NCI-H748 (cell line): ENCODE results near the gene ZBTB17.
"Not testable (repeated sequence)": the region's sequence is repeated elsewhere in the genome, so short reads cannot be mapped to it uniquely, and the experiment has no call there.

Experiments
- DNase-seq: peaks from one replicate; lab custom pipeline; 2025; ENCODE audit not compliant: unreplicated experiment; lab: John Stamatoyannopoulos, UW

The ZBTB17 gene

GRCh38 chr1:15936025-15936424 lies 39.9 kb downstream of the ZBTB17 start:
- no peak for DNase-seq

DNA sequence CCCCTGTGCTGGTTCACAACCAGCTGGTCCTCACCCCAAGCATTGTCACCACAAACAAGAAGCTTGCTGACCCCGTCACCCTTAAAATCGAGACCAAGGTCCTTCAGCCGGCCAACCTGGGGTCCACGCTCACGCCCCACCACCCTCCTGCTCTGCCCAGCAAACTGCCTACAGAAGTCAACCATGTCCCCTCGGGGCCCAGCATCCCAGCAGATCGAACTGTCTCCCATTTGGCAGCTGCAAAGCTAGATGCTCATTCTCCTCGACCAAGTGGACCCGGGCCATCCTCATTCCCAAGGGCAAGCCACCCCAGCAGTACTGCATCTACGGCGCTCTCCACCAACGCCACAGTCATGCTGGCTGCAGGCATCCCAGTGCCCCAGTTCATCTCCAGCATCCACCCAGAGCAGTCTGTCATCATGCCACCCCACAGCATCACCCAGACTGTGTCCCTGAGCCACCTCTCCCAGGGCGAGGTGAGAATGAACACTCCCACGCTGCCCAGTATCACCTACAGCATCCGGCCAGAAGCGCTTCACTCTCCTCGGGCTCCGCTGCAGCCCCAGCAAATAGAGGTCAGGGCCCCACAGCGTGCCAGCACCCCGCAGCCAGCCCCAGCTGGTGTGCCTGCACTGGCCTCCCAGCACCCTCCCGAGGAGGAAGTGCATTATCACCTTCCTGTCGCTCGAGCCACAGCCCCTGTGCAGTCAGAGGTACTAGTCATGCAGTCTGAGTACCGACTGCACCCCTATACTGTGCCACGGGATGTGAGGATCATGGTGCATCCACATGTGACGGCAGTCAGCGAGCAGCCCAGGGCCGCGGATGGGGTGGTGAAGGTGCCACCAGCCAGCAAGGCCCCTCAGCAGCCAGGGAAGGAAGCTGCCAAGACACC lies 40.6 kb downstream of the ZBTB17 start:
- DNase-seq, result no peak

DNA sequence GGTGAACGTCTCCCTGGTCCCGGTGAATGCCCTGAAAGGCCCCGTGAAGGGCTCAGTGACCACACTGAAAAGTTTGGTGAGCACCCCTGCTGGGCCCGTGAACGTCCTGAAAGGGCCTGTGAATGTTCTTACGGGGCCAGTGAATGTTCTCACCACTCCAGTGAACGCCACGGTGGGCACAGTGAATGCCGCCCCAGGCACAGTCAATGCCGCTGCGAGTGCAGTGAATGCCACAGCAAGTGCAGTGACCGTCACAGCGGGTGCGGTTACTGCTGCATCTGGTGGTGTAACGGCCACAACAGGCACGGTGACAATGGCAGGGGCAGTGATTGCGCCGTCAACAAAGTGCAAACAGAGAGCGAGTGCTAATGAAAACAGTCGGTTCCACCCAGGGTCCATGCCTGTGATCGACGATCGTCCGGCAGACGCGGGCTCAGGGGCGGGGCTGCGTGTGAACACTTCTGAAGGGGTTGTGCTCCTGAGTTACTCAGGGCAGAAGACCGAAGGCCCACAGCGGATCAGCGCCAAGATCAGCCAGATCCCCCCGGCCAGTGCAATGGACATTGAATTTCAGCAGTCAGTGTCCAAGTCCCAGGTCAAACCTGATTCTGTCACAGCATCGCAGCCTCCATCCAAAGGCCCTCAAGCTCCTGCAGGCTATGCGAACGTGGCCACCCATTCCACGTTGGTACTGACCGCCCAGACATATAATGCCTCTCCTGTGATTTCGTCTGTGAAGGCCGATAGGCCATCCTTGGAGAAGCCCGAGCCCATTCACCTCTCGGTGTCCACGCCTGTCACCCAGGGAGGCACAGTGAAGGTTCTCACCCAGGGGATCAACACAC lies 41.5 kb downstream of the ZBTB17 start:
- DNase-seq, result no peak

GRCh38 chr1:15933684-15934083 lies 42.2 kb downstream of the ZBTB17 start:
- DNase-seq, result no peak

- DNase-seq, result no peak
These were observed 43.3 kb downstream of the ZBTB17 start for GRCh38 chr1:15932612-15933011.

DNA sequence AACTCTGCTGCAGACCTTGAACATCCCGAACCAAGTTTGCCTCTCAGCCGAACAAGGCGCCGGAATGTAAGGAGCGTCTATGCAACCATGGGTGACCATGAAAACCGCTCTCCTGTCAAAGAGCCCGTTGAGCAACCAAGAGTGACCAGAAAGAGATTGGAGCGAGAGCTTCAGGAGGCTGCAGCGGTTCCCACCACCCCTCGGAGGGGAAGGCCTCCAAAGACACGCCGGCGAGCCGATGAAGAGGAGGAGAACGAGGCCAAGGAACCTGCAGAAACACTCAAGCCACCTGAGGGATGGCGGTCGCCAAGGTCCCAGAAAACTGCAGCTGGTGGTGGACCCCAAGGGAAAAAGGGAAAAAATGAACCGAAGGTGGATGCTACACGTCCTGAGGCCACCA lies 44.0 kb downstream of the ZBTB17 start:
- no peak for DNase-seq

- no peak for DNase-seq
These were observed 44.5 kb downstream of the ZBTB17 start for GRCh38 chr1:15931401-15931800.

GRCh38 chr1:15928971-15929965 lies 46.6 kb downstream of the ZBTB17 start:
- DNase-seq, result no peak

- not testable (repeated sequence) for DNase-seq
These were observed 49.5 kb downstream of the ZBTB17 start for GRCh38 chr1:15926448-15926847.

- DNase-seq, result no peak
These were observed 52.7 kb downstream of the ZBTB17 start for GRCh38 chr1:15923241-15923640.

DNA sequence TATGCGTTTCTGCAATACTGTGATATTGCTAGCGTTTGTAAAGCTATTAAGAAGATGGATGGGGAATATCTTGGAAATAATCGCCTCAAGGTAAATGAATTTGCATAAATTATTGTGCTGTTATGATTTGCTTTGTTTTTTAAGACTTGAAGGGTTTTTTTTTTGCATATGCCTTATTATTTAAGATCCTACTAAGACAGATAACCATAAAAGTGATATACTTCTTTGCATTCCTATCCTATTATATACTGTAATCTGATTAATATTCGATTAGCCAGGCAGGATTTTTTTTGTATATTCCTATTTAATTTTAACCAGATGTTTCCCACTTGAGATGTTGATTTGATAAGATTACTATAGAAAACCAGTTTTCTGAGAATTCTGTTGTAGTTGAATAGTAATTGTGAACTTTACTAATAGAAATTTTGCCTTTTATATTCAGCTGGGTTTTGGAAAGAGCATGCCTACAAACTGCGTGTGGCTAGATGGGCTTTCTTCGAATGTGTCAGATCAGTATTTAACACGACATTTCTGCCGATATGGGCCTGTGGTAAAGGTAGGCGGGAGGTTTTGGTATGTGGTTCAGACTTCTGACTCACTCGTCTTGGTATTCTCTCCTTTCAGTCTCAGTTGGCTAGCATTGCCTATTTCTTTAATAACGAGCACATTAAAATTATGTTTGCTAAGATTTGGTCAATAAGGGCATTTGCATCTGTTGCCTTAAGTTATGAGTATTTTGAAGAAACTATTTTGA lies 56.8 kb downstream of the ZBTB17 start:
- no peak for DNase-seq

DNA sequence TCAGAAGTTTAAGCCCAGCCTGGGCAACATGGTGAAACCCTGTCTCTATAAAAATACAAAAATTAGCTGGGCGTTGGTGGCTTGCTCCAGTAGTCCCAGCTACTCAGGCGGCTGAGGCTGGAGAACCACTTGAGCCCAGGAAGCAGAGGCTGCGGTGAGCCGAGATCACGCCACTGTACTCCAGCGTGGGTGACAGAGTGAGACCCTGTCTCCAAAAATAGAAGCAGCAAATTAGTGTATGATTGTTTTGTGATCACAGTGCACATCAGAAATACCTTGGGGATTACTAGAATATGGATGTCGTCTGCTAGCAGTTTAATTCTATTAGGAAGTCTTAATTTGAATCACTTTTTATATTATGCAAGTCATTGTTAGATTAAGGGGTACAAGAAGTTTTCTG lies 59.0 kb downstream of the ZBTB17 start:
- no peak for DNase-seq

- no peak for DNase-seq
These were observed 59.5 kb downstream of the ZBTB17 start for GRCh38 chr1:15916417-15916816.

DNA sequence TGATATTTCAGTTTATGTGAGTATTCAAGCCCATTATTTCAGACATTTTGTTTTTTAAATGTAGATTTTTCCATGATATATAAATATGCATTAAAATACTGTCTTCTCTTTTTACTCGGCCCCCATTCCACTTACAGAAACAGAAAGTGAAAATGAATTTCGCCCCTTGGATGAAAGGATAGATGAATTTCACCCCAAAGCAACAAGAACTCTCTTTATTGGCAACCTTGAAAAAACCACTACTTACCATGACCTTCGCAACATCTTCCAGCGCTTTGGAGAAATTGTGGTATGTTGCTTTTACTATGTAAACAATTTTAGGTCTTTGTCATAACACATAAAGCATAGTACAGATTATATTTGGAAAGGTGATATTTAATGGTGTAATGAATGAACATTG lies 59.9 kb downstream of the ZBTB17 start:
- DNase-seq, result no peak

DNA sequence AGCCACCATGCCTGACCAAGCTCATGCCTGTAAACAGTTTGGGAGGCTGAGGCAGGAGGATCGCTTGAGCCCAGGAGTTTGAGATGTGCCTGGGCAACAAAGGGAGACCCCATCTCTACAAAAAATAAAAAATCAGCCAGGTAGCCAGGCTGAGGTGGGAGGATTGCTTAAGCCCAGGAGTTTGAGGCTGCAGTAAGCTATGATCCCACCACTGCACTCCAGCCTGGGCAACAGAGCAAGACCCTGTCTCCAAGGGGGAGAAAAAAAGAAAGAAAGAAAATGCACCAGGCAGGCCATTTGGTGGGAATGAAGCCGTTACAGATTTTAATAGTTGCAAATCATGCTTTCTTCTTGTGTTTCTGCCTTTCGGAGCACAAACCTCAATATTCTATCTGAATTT lies 62.3 kb downstream of the ZBTB17 start:
- DNase-seq, result not testable (repeated sequence)

DNA sequence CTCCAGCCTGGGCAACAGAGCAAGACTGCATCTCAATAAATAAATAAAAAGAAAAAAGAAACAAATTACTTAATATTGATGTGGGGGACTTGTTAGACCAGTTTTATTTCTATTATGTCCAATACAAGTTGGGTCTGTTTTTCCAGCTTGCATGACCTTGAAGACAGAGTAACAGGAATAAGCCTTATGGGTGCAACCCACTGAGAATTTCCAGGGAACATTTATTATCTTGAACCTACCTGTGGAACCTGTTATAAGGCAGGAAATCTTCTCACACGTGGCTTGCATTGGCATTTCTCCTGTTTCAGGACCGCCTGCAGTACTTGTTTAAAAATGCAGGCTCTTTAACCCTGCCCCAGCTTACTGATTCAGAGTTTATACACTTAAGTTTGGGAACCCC lies 64.0 kb downstream of the ZBTB17 start:
- no peak for DNase-seq

DNA sequence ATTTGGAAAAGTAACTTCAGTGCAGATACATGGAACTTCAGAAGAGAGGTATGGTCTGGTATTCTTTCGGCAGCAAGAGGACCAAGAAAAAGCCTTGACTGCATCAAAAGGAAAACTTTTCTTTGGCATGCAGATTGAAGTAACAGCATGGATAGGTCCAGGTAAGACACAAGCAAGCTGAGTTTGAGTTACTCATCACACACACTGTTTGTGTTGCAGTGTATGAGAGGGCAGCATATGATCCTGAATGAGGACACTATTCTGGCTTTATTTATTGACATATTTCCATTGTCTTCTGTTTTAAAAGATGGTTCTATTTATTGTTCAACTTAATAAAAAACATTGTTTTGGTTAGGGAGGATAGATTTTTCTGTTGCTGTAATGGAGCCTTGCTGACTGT lies 64.8 kb downstream of the ZBTB17 start:
- no peak for DNase-seq

DNA sequence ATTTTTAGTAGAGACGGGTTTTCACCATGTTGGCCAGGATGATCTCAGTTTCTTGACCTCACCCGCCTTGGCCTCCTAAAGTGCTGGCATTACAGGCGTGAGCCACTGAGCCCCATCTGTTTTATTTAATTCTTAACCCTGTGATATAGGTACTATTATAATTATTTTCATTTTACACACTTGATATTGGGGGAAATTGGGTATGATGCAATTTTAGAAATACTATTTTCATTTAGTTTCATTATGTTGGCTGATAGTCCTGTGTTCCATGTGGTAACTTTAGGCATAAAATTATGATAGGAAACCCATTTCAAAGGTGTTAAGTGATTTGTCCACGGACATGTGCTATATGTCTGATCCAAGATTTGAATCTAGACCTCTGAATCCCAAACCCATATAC lies 67.3 kb downstream of the ZBTB17 start:
- DNase-seq, result no peak

- DNase-seq, result no peak
These were observed 73.0 kb downstream of the ZBTB17 start for GRCh38 chr1:15902882-15903281.

DNA sequence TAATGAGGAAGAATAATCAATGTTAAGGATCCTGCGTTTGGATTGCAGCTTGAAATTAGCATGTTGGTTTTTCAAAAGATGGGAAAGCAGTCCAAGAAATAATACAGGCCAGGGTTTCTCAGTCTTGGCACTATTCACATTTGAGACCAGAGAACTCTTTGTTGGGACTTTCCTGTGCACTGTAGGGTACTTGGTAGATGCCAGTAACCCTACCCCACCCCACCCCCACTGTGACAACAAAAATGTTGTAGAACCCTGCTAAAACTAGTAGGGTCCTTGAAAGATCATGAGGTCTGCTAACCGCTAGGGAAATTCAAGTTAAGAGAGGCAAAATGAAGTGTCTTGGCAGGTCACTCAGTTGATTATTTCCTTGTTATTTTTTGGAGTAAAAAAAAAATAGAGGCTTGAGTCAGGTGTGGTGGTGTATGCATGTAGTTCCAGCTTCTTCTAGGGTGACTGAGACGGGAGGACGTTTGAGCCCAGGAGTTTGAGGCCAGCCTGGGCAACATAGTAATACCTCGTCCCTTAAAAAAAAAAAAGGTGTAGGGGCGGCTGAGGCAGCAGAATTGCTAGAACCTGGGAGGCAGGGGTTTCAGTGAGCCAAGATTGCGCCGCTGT lies 75.1 kb downstream of the ZBTB17 start:
- no peak for DNase-seq
